Keratinocyte (primary cell): Measurements from ENCODE around the gene DHRSX. TPM values are rescaled to one million over a fixed set of nuclear protein-coding genes. Genes with fewer than 3 reads are reported as not detected.
A peak's percentile ranks its signal among the peaks of the same experiment; 100 is the strongest.

Experiments
- DNase-seq: peaks from one replicate; pipeline ENCODE4 v3.0.0-alpha.2; 2011; ENCODE audit warnings: low read depth, missing footprints, low spot score
- FAIRE-seq: peaks from 2 replicates; lab custom pipeline; 2011; peaks lifted over from hg19 to GRCh38; lab: Jason Lieb, UNC
- H2AFZ ChIP-seq: 2 replicates; pipeline ENCODE4 v1.6.0; 2012; ENCODE audit warnings: low read length, control low read depth, inconsistent platforms; ENCODE audit not compliant: control insufficient read depth
- H3K27ac ChIP-seq: 2 replicates; pipeline ENCODE4 v1.5.1; 2011; ENCODE audit warnings: low read length; ENCODE audit not compliant: control insufficient read depth, insufficient read depth
- H3K27me3 ChIP-seq: 3 replicates; pipeline ENCODE4 v1.6.0; 2011; ENCODE audit warnings: low read length; ENCODE audit not compliant: control insufficient read depth, insufficient read depth; ENCODE audit errors: extremely low read depth
- H3K36me3 ChIP-seq, 2 experiments: 2 replicates in 1 of 2; 3 replicates in 1 of 2; pipeline ENCODE4 v1.5.1; 2011; ENCODE audit warnings: low read length in 2 of 2, mild to moderate bottlenecking in 1 of 2; ENCODE audit not compliant: control insufficient read depth in 2 of 2, insufficient read depth in 2 of 2; ENCODE audit errors: extremely low read depth in 1 of 2
- H3K4me1 ChIP-seq: 3 replicates; pipeline ENCODE4 v1.5.1; 2011; ENCODE audit warnings: low read length; ENCODE audit not compliant: control insufficient read depth, insufficient read depth; ENCODE audit errors: extremely low read depth
- H3K4me2 ChIP-seq: 3 replicates; pipeline ENCODE4 v1.6.0; 2011; ENCODE audit warnings: low read depth, low read length; ENCODE audit not compliant: control insufficient read depth, insufficient read depth; ENCODE audit errors: extremely low read depth
- H3K4me3 ChIP-seq, 3 experiments: fragments of 200-600 bp in 1 of 3; sonication (generic) in 1 of 3; 2 replicates in 2 of 3; 3 replicates in 1 of 3; pipeline ENCODE4 v1.5.1; 2011 to 2016; ENCODE audit warnings: low read length in 3 of 3, mild to moderate bottlenecking in 3 of 3, control low read depth in 2 of 3, inconsistent platforms in 1 of 3, low read depth in 1 of 3, mixed read lengths in 1 of 3, mixed run types in 1 of 3, moderate library complexity in 1 of 3; ENCODE audit not compliant: control insufficient read depth in 2 of 3, insufficient read depth in 2 of 3; ENCODE audit errors: extremely low read depth in 1 of 3
- H3K79me2 ChIP-seq: 2 replicates; pipeline ENCODE4 v1.6.0; 2012; ENCODE audit warnings: low read length; ENCODE audit not compliant: control insufficient read depth, insufficient read depth
- H3K9ac ChIP-seq: 3 replicates; pipeline ENCODE4 v1.6.0; 2011; ENCODE audit warnings: low read length; ENCODE audit not compliant: control insufficient read depth, insufficient read depth; ENCODE audit errors: extremely low read depth
- H3K9me1 ChIP-seq: 3 replicates; pipeline ENCODE4 v1.6.0; 2011; ENCODE audit warnings: low read length; ENCODE audit not compliant: control insufficient read depth, insufficient read depth; ENCODE audit errors: extremely low read depth
- H3K9me3 ChIP-seq: 2 replicates; pipeline ENCODE4 v1.5.1; 2012; ENCODE audit warnings: low read depth, low read length; ENCODE audit not compliant: control insufficient read depth
- H4K20me1 ChIP-seq: 3 replicates; pipeline ENCODE4 v1.6.0; 2011; ENCODE audit warnings: low read length; ENCODE audit not compliant: control insufficient read depth, insufficient read depth; ENCODE audit errors: extremely low read depth
- CTCF ChIP-seq, 3 experiments: IDR thresholded peaks in 1 of 3; conservative IDR thresholded peaks in 1 of 3; optimal IDR thresholded peaks in 1 of 3; 2 replicates in 2 of 3; 3 replicates in 1 of 3; pipeline versions ENCODE3 to v1.5.1; 2011; ENCODE audit warnings: low read length in 3 of 3, mild to moderate bottlenecking in 3 of 3, moderate library complexity in 2 of 3, control low read depth in 1 of 3, inconsistent platforms in 1 of 3; ENCODE audit not compliant: insufficient read depth in 2 of 3; ENCODE audit errors: extremely low read depth in 1 of 3
- EZH2 ChIP-seq: IDR thresholded peaks from one replicate; pipeline ENCODE4 v1.6.1; 2012; ENCODE audit warnings: inconsistent platforms, mild to moderate bottlenecking, low read length, moderate library complexity
- dilution Hi-C: fragments of 300-500 bp; cut with MboI; formaldehyde crosslinking; loops from one replicate; pipeline ENCODE4 v1.7.0; 2020; ENCODE audit warnings: low sequenced_read_pairs; ENCODE audit not compliant: extremely low pct_ligation_motif_present
- polyA plus RNA-seq, 5 experiments: library from polyadenylated mRNA; depleted of rRNA in 3 of 5; stranded (reverse) in 3 of 5; stranded (forward) in 1 of 5; unstranded in 1 of 5; fragments of >200 nt; gene quantifications; 1 replicate in 1 of 5; 2 replicates in 3 of 5; 3 replicates in 1 of 5; pipeline versions ENCODE4 v1.2.1 to v1.2.3, GENCODE V29; 2011 to 2012; ENCODE audit warnings: missing spikeins in 2 of 5, low read depth in 1 of 5, low replicate concordance in 1 of 5

DHRSX gene
- polyA plus RNA-seq, 1 donor (not counting 4 experiments of a cell fraction or from before 2014, with no cell fraction given), result 20.4 TPM

GRCh38 chrX:2395261-2395992 lies 105.3 kb downstream of the DHRSX start:
- no peak for DNase-seq
- no peak overlapping the region for H3K4me2 ChIP-seq
- no peaks in the 10 kb centered on the region for H3K9me1 ChIP-seq
- dilution Hi-C loops, result no loop called here
- no peak for FAIRE-seq
- no peaks in the 10 kb centered on the region for H3K36me3 ChIP-seq
- H2AFZ ChIP-seq, result no peak overlapping the region
- no peak for TF ChIP-seq CTCF (optimal IDR thresholded peaks at IDR 0.05 in 1 of 3, IDR thresholded peaks at IDR 0.05 in 1 of 3, conservative IDR thresholded peaks at IDR 0.05 in 1 of 3; ENCODE audit: extremely low read depth in 1 of 3, insufficient read depth in 2 of 3, low read length in 3 of 3)
- TF ChIP-seq EZH2, result no peak
- H3K9ac ChIP-seq, result no peak overlapping the region
- peaks cover 3% of the 10 kb centered on the region for H3K79me2 ChIP-seq
- no peaks in the 10 kb centered on the region for H4K20me1 ChIP-seq
- peaks cover 19% of the 10 kb centered on the region for H3K4me1 ChIP-seq
- H3K27ac ChIP-seq, result no peak overlapping the region
- no peaks in the 10 kb centered on the region for H3K27me3 ChIP-seq
- H3K9me3 ChIP-seq, result peaks cover 3% of the 10 kb centered on the region
- no peak overlapping the region for H3K4me3 ChIP-seq

GRCh38 chrX:2391869-2392606 lies 108.7 kb downstream of the DHRSX start:
- peaks cover 3% of the 10 kb centered on the region for H3K9me3 ChIP-seq
- peak overlapping the region; percentile 47 for H3K27ac ChIP-seq
- H3K9me1 ChIP-seq, result no peaks in the 10 kb centered on the region
- H2AFZ ChIP-seq, result peak overlapping the region; percentile 15
- dilution Hi-C loops, result no loop called here
- no peak overlapping the region for H3K9ac ChIP-seq
- no peak for TF ChIP-seq EZH2
- TF ChIP-seq CTCF (optimal IDR thresholded peaks at IDR 0.05 in 1 of 3, IDR thresholded peaks at IDR 0.05 in 1 of 3, conservative IDR thresholded peaks at IDR 0.05 in 1 of 3; ENCODE audit: extremely low read depth in 1 of 3, insufficient read depth in 2 of 3, low read length in 3 of 3), result peak; percentile 46 to 65 (median 63)
- peak; percentile 100 for FAIRE-seq
- H3K79me2 ChIP-seq, result peaks cover 3% of the 10 kb centered on the region
- H3K27me3 ChIP-seq, result no peaks in the 10 kb centered on the region
- H3K4me1 ChIP-seq, result peaks cover 9% of the 10 kb centered on the region
- H3K4me3 ChIP-seq, result no peak overlapping the region
- no peaks in the 10 kb centered on the region for H4K20me1 ChIP-seq
- no peaks in the 10 kb centered on the region for H3K36me3 ChIP-seq
- peak; percentile 74 for DNase-seq
- peak overlapping the region; percentile 56 for H3K4me2 ChIP-seq
